Measurements from ENCODE around the gene ZNF280B.

- TF ChIP-seq SIN3A (IDR thresholded peaks at IDR 0.05; ENCODE audit: borderline replicate concordance in 2 of 2, control insufficient read depth in 1 of 2, low read depth in 2 of 2, low read length in 2 of 2) (no peak), MBD2 (IDR thresholded peaks at IDR 0.05; ENCODE audit: borderline replicate concordance, low read depth) (no peak), BRCA1 (IDR thresholded peaks at IDR 0.05) (no peak), BRCA1 (CRISPR knock-in tag; IDR thresholded peaks at IDR 0.05) (no peak), SETDB1 (IDR thresholded peaks at IDR 0.05; ENCODE audit: low read length) (no peak), MXI1 (IDR thresholded peaks at IDR 0.05; ENCODE audit: low read depth, low read length) (no peak), JUND (IDR thresholded peaks at IDR 0.05; ENCODE audit: borderline replicate concordance, low read depth, low read length) (no peak), JUND (tag; IDR thresholded peaks at IDR 0.05; ENCODE audit: borderline replicate concordance, low read depth, low read length) (no peak), ZFP91 (CRISPR knock-in tag; IDR thresholded peaks at IDR 0.05) (no peak), RBM39 (optimal IDR thresholded peaks at IDR 0.05; ENCODE audit: low read depth, low read length) (no peak), FOS (IDR thresholded peaks at IDR 0.05; ENCODE audit: extremely low read depth, insufficient read length) (no peak), KLF16 (IDR thresholded peaks at IDR 0.05) (no peak), ATF2 (CRISPR knock-in tag; IDR thresholded peaks at IDR 0.05) (no peak), MEF2D (tag; conservative IDR thresholded peaks at IDR 0.05; ENCODE audit: low read depth) (no peak)
These were observed 4.4 kb upstream of the ZNF280B start for GRCh38 chr22:22512951-22513350.

All from K562 (cell line).